Endothelial cell of umbilical vein (primary cell): Measurements from ENCODE around the gene ZBTB32. TPM values are rescaled to one million over a fixed set of nuclear protein-coding genes. Genes with fewer than 3 reads are reported as not detected.

Experiments
- BruUV-seq: library from RNA; stranded (reverse); fragments of 400-500 nt; replicated peaks from 2 replicates; lab custom pipeline; 2021; lab: Mats Ljungman, UMichigan
- CTCF ChIA-PET: fragments of 300-600, 350-600 bp; sonication (Branson Sonifier 250); formaldehyde crosslinking; loops from one replicate; lab custom pipeline; 2021; ENCODE audit warnings: antibody characterized with exemption, inconsistent platforms; lab: Charles Lee
- POLR2A ChIA-PET: fragments of 300-600, 350-600 bp; sonication (Branson Sonifier 250); formaldehyde crosslinking; loops from one replicate; lab custom pipeline; 2021; ENCODE audit warnings: antibody characterized with exemption, inconsistent platforms; lab: Charles Lee
- DNase-seq: peaks from one replicate; pipeline ENCODE4 v3.0.0-alpha.2; 2011; ENCODE audit warnings: low read depth, low spot score
- FAIRE-seq: peaks from 2 replicates; lab custom pipeline; 2011; peaks lifted over from hg19 to GRCh38; lab: Jason Lieb, UNC
- H2AFZ ChIP-seq: 2 replicates; pipeline ENCODE4 v1.6.0; 2012; ENCODE audit warnings: low read depth, low read length, control low read depth, inconsistent platforms
- H3K27ac ChIP-seq: 2 replicates; pipeline ENCODE4 v1.5.1; 2011; ENCODE audit warnings: low read depth, mild to moderate bottlenecking, control low read depth, low read length, moderate library complexity; ENCODE audit not compliant: insufficient read depth
- H3K27me3 ChIP-seq, 2 experiments: 2 replicates each; pipeline versions ENCODE4 v1.6.0 to v1.6.1; 2011; ENCODE audit warnings: low read length in 2 of 2, mixed read lengths in 1 of 2; ENCODE audit not compliant: control insufficient read depth in 2 of 2, insufficient read depth in 2 of 2
- H3K36me3 ChIP-seq, 2 experiments: 2 replicates in 1 of 2; 3 replicates in 1 of 2; pipeline ENCODE4 v1.5.1; 2011; ENCODE audit warnings: low read length in 2 of 2, mild to moderate bottlenecking in 1 of 2, moderate library complexity in 1 of 2; ENCODE audit not compliant: control insufficient read depth in 2 of 2, insufficient read depth in 2 of 2; ENCODE audit errors: extremely low read depth in 1 of 2
- H3K4me1 ChIP-seq: 3 replicates; pipeline ENCODE4 v1.5.1; 2011; ENCODE audit warnings: mild to moderate bottlenecking, low read length; ENCODE audit not compliant: control insufficient read depth, insufficient read depth; ENCODE audit errors: extremely low read depth
- H3K4me2 ChIP-seq: 2 replicates; pipeline ENCODE4 v1.6.1; 2011; ENCODE audit warnings: low read length, control low read depth, mixed read lengths; ENCODE audit not compliant: insufficient read depth
- H3K4me3 ChIP-seq, 3 experiments: fragments of 200-600 bp in 1 of 3; sonication (generic), shearing (Covaris generic) in 1 of 3; replicated peaks in 1 of 3; 2 replicates each; pipeline ENCODE4 v1.5.1; 2011 to 2016; ENCODE audit warnings: control low read depth in 3 of 3, low read length in 3 of 3, mild to moderate bottlenecking in 2 of 3, inconsistent platforms in 1 of 3, low read depth in 1 of 3, moderate library complexity in 1 of 3; ENCODE audit not compliant: insufficient read depth in 1 of 3
- H3K79me2 ChIP-seq: 2 replicates; pipeline ENCODE4 v1.6.0; 2012; ENCODE audit warnings: low read length, inconsistent platforms; ENCODE audit not compliant: control insufficient read depth, insufficient read depth
- H3K9ac ChIP-seq: replicated peaks from 2 replicates; pipeline ENCODE3; 2011; ENCODE audit warnings: low read length, control low read depth; ENCODE audit not compliant: insufficient read depth; ENCODE audit errors: extremely low read depth
- H3K9me1 ChIP-seq: replicated peaks from 3 replicates; pipeline ENCODE4 v1.6.0; 2011; ENCODE audit warnings: mild to moderate bottlenecking, low read length; ENCODE audit not compliant: control insufficient read depth, insufficient read depth; ENCODE audit errors: extremely low read depth
- H3K9me3 ChIP-seq: replicated peaks from 2 replicates; pipeline ENCODE4 v1.5.1; 2012; ENCODE audit warnings: low read length, inconsistent platforms; ENCODE audit not compliant: control insufficient read depth, insufficient read depth
- H4K20me1 ChIP-seq: replicated peaks from 2 replicates; pipeline ENCODE3; 2011; ENCODE audit warnings: mild to moderate bottlenecking, low read length; ENCODE audit not compliant: control insufficient read depth, insufficient read depth; ENCODE audit errors: extremely low read depth
- EZH2 ChIP-seq: IDR thresholded peaks from 2 replicates; pipeline ENCODE4 v1.6.1; 2012; ENCODE audit warnings: borderline replicate concordance, low read depth, mild to moderate bottlenecking, moderate library complexity, low read length, inconsistent platforms; ENCODE audit not compliant: severe bottlenecking
- FOS ChIP-seq: IDR thresholded peaks from 2 replicates; pipeline ENCODE4 v1.6.1; 2011; ENCODE audit warnings: mild to moderate bottlenecking, low read length, moderate library complexity, borderline replicate concordance; ENCODE audit not compliant: insufficient read depth
- GATA2 ChIP-seq: IDR thresholded peaks from 2 replicates; pipeline ENCODE4 v1.7.0; 2011; ENCODE audit warnings: low read depth, mild to moderate bottlenecking, moderate library complexity, mixed read lengths, low read length; ENCODE audit not compliant: insufficient read length, insufficient read depth
- JUN ChIP-seq: IDR thresholded peaks from 2 replicates; pipeline ENCODE4 v1.6.1; 2011; ENCODE audit warnings: borderline replicate concordance, low read depth; ENCODE audit not compliant: insufficient read length, insufficient read depth
- MYC ChIP-seq: IDR thresholded peaks from one replicate; pipeline ENCODE4 v1.6.1; 2011; ENCODE audit warnings: mild to moderate bottlenecking, low read depth, low read length
- POLR2A ChIP-seq: IDR thresholded peaks from 2 replicates; pipeline ENCODE4 v1.6.1; 2012; ENCODE audit warnings: low read depth, mild to moderate bottlenecking, control low read depth, low read length
- POLR2AphosphoS5 ChIP-seq: IDR thresholded peaks from 2 replicates; pipeline ENCODE4 v1.6.1; 2012; ENCODE audit warnings: low read depth, mild to moderate bottlenecking, control low read depth, low read length, moderate library complexity; ENCODE audit not compliant: insufficient read depth
- dilution Hi-C: fragments of 300-500 bp; cut with MboI; formaldehyde crosslinking; loops from one replicate; pipeline ENCODE4 v1.15.0; 2019; ENCODE audit warnings: low sequenced_read_pairs; ENCODE audit not compliant: extremely low pct_ligation_motif_present
- intact Hi-C: fragments of 100-400 bp; cut with micrococcal nuclease; formaldehyde crosslinking; loops from one replicate; pipeline ENCODE4 v1.10.0; 2022
- polyA plus RNA-seq, 4 experiments: library from polyadenylated mRNA; depleted of rRNA in 3 of 4; stranded (reverse) in 3 of 4; unstranded in 1 of 4; fragments of >200 nt; gene quantifications; 2 replicates each; pipeline versions ENCODE4 v1.2.1 to v1.2.3, GENCODE V29; 2011 to 2012; ENCODE audit warnings: missing spikeins in 1 of 4
- total RNA-seq: library from RNA; stranded (reverse); gene quantifications from 2 replicates; pipeline ENCODE4 v1.2.3, GENCODE V29; 2021
- TF ChIP-seq, protein P1 (sequence below): IDR thresholded peaks from 2 replicates; pipeline ENCODE4 v1.6.1; 2011; ENCODE audit not compliant: insufficient read depth, insufficient read length
- TF ChIP-seq, protein P2 (sequence below), 2 donors: IDR thresholded peaks; 1 replicate in 1 of 2; 2 replicates in 1 of 2; pipeline ENCODE4 v1.5.1; 2011; ENCODE audit warnings: low read length in 2 of 2, mild to moderate bottlenecking in 2 of 2, moderate library complexity in 2 of 2, control low read depth in 1 of 2, inconsistent platforms in 1 of 2, low read depth in 1 of 2; ENCODE audit not compliant: insufficient read depth in 1 of 2; ENCODE audit errors: extremely low read depth in 1 of 2

Gene ZBTB32
- total and polyA plus RNA-seq, 2 donors (not counting 3 experiments of a cell fraction or from before 2014, with no cell fraction given) = not detected

DNA sequence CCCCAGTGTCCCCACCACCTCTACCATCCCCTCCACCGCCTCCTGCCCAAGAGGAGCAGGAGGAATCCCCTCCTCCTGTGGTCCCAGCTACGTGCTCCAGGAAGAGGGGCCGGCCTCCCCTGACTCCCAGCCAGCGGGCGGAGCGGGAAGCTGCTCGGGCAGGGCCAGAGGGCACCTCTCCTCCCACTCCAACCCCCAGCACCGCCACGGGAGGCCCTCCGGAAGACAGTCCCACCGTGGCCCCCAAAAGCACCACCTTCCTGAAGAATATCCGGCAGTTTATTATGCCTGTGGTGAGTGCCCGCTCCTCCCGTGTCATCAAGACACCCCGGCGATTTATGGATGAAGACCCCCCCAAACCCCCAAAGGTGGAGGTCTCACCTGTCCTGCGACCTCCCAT, 16.3 kb downstream of the ZBTB32 start:
- peaks cover 30% of the 10 kb centered on the region for H3K79me2 ChIP-seq
- H3K36me3 ChIP-seq = peaks cover 17 to 45% of the 10 kb centered on the region in 2 experiments
- no peaks in the 10 kb centered on the region for H3K9me1 ChIP-seq
- intact Hi-C loops = no loop called here
- DNase-seq (no peak), FAIRE-seq (no peak)
- CTCF ChIA-PET = no interaction called here
- no peak overlapping the region for H2AFZ ChIP-seq
- BruUV-seq = no TSS peak
- H3K9me3 ChIP-seq = no peaks in the 10 kb centered on the region
- H3K4me3 ChIP-seq = no peak overlapping the region
- no peak overlapping the region for H3K9ac ChIP-seq
- H3K27ac ChIP-seq = no peak overlapping the region
- peaks cover 17% of the 10 kb centered on the region for H3K4me1 ChIP-seq
- POLR2A ChIA-PET = no interaction called here
- no peak overlapping the region for H3K4me2 ChIP-seq
- no peaks in the 10 kb centered on the region for H3K27me3 ChIP-seq
- dilution Hi-C loops = no loop called here
- H4K20me1 ChIP-seq = no peaks in the 10 kb centered on the region
- TF ChIP-seq, protein P1, sequence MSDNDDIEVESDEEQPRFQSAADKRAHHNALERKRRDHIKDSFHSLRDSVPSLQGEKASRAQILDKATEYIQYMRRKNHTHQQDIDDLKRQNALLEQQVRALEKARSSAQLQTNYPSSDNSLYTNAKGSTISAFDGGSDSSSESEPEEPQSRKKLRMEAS = no peak
- TF ChIP-seq POLR2A = no peak
- TF ChIP-seq EZH2 = no peak
- no peak for TF ChIP-seq JUN
- TF ChIP-seq, protein P2, sequence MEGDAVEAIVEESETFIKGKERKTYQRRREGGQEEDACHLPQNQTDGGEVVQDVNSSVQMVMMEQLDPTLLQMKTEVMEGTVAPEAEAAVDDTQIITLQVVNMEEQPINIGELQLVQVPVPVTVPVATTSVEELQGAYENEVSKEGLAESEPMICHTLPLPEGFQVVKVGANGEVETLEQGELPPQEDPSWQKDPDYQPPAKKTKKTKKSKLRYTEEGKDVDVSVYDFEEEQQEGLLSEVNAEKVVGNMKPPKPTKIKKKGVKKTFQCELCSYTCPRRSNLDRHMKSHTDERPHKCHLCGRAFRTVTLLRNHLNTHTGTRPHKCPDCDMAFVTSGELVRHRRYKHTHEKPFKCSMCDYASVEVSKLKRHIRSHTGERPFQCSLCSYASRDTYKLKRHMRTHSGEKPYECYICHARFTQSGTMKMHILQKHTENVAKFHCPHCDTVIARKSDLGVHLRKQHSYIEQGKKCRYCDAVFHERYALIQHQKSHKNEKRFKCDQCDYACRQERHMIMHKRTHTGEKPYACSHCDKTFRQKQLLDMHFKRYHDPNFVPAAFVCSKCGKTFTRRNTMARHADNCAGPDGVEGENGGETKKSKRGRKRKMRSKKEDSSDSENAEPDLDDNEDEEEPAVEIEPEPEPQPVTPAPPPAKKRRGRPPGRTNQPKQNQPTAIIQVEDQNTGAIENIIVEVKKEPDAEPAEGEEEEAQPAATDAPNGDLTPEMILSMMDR (IDR thresholded peaks at IDR 0.05; ENCODE audit: extremely low read depth in 1 of 2, insufficient read depth in 1 of 2, low read depth in 1 of 2, low read length in 2 of 2) = no peak
- no peak for TF ChIP-seq GATA2
- TF ChIP-seq MYC = no peak
- TF ChIP-seq FOS = no peak
- TF ChIP-seq POLR2AphosphoS5 = no peak
